Mucosa of rectum (tissue), 2 donors: Measurements from ENCODE around the gene RNF41.

Source experiments
- H3K27ac ChIP-seq, 2 donors: one replicate each; pipeline ENCODE4 v1.7.0; 2013; ENCODE audit warnings: inconsistent platforms in 2 of 2, low read depth in 2 of 2, low read length in 2 of 2
- H3K27me3 ChIP-seq, 2 donors: one replicate each; pipeline ENCODE4 v1.7.0; 2013; ENCODE audit warnings: low read length in 2 of 2; ENCODE audit not compliant: control insufficient read depth in 2 of 2, insufficient read depth in 2 of 2
- H3K36me3 ChIP-seq, 2 donors: one replicate each; pipeline ENCODE4 v1.7.0; 2013; ENCODE audit warnings: low read length in 2 of 2; ENCODE audit not compliant: control insufficient read depth in 2 of 2, insufficient read depth in 2 of 2
- H3K4me1 ChIP-seq, 2 donors: one replicate each; pipeline ENCODE4 v1.7.0; 2013; ENCODE audit warnings: low read length in 2 of 2, mild to moderate bottlenecking in 1 of 2; ENCODE audit not compliant: control insufficient read depth in 2 of 2, insufficient read depth in 2 of 2
- H3K4me3 ChIP-seq, 2 donors: one replicate each; pipeline ENCODE4 v1.7.0; 2013; ENCODE audit warnings: low read length in 2 of 2
- H3K9ac ChIP-seq, 2 donors: one replicate each; pipeline ENCODE4 v1.7.0; 2013; ENCODE audit warnings: low read length in 2 of 2, low read depth in 1 of 2, mild to moderate bottlenecking in 1 of 2
- H3K9me3 ChIP-seq, 2 donors: one replicate each; pipeline ENCODE4 v1.7.0; 2013; ENCODE audit warnings: low read length in 2 of 2; ENCODE audit not compliant: control insufficient read depth in 2 of 2
- donor health status: healthy.
- donor health status: Normal muscosa, but diverticular disease.

RNF41 gene

DNA sequence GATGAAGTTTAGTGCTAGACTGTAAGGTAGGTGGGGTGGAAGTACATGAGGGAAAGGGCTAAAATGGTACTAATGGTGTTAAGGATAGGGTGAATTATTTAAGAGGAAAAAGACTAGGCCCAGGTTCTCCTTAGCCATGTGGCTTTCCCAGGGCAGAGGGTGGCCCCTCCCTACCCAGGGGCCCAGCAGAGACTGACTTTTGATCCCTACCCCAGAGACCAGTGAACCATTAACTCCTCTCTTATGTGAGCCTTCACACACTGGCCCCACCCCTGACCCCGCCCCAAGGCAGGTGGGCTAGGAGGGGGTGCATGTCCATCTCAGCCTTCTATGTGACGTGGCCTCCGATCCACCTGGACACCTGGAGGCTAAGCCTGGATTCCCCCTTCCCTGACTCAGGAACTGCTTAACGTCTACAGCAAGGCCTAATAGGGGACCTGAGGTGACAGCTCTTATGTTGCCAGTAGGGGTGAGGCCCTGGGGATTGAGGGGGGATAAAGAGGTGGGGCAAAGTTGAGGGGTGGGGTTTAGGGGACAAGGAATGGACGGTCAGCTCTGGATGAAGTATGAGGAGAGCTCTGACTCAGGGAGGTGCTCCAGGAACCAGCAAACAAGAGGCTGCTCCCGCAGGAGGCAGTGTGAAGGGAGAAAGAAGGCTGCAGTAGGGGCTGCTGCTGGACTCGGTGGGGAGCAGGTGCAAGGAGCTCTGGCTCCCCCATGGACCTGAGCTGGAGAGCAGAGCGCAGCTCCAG, 8.9 kb upstream of the RNF41 start:
- peak overlapping the region; percentile 78 to 89 for H3K27ac ChIP-seq
- peak overlapping the region; percentile 66 to 79 for H3K4me3 ChIP-seq

GRCh38 chr12:56229916-56230431, 8.3 kb upstream of the RNF41 start, which contains the start of gene SLC39A5:
Gene SLC39A5 (plus strand): TSS chr12:56230051. CDS start chr12:56231275, 1,224 bp downstream.
- H3K9me3 ChIP-seq = no peaks in the 10 kb centered on the region
- peak within 1 kb of the TSS; percentile 66 to 79 for H3K4me3 ChIP-seq
- H3K4me1 ChIP-seq = peaks cover 12 to 27% of the 10 kb centered on the region in 2 donors
- peak within 1 kb of the TSS; percentile 78 to 89 for H3K27ac ChIP-seq
- H3K36me3 ChIP-seq = peaks cover 0 to 1% of the 10 kb centered on the region in 2 donors
- H3K27me3 ChIP-seq = no peaks in the 10 kb centered on the region
- peak within 1 kb of the TSS; percentile 72 to 81 for H3K9ac ChIP-seq

More for the DNA sequence above, 8.9 kb upstream of the RNF41 start:
- H3K4me1 ChIP-seq = peaks cover 7 to 22% of the 10 kb centered on the region in 2 donors
- H3K9me3 ChIP-seq = no peaks in the 10 kb centered on the region
- peaks cover 0 to 3% of the 10 kb centered on the region in 2 donors for H3K36me3 ChIP-seq
- H3K27me3 ChIP-seq = no peaks in the 10 kb centered on the region
- peak overlapping the region; percentile 72 to 81 for H3K9ac ChIP-seq

DNA sequence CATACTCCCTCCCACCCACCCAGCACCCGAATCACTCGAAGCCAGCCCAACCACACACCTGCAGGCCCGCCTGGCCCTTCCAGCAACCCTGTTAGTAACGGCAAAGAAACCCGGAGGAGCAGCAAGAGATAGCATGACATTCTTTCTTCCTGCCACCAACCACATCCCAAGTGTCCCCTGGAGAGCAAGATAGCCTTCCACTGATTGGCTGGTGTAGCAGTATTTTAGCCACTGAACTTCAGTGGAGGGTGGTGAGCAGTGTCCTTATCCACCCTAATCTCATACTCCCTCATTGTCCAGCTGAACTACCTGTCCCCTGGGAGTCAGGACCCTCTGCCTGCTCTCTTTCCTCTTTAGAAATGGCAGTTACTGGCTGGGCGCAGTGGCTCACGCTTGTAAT, 7.4 kb upstream of the RNF41 start:
- no peaks in the 10 kb centered on the region for H3K9me3 ChIP-seq
- H3K27ac ChIP-seq = no peak overlapping the region
- H3K4me3 ChIP-seq = no peak overlapping the region
- H3K9ac ChIP-seq = no peak overlapping the region
- H3K36me3 ChIP-seq = no peaks in the 10 kb centered on the region
- H3K27me3 ChIP-seq = no peaks in the 10 kb centered on the region
- peaks cover 17 to 32% of the 10 kb centered on the region in 2 donors for H3K4me1 ChIP-seq

DNA sequence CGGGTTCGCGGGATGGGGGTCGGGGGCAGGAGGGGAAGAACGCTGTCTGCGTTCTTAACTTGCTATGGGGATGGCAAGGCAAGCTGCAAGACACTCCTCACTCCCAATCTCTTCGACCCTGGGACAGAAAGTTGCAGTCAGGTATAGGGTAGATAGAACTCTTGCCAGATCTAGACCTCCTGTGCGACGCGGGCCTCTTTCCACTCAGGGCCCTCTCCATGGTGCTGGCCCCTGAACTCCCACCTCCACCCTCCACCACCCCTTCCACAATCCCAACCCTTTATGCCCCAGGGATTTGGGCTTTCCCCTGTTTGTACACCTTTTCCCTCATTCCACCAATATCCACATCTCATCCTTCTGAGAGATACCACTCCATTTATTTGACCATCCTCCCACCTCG, 3.2 kb upstream of the RNF41 start:
- H3K4me3 ChIP-seq = peak overlapping the region; percentile 84 to 85
- peaks cover 33 to 39% of the 10 kb centered on the region in 2 donors for H3K4me1 ChIP-seq
- H3K27me3 ChIP-seq = no peaks in the 10 kb centered on the region
- no peaks in the 10 kb centered on the region for H3K9me3 ChIP-seq
- H3K27ac ChIP-seq = no peak overlapping the region
- H3K36me3 ChIP-seq = no peaks in the 10 kb centered on the region
- peak overlapping the region; percentile 82 to 92 for H3K9ac ChIP-seq

DNA sequence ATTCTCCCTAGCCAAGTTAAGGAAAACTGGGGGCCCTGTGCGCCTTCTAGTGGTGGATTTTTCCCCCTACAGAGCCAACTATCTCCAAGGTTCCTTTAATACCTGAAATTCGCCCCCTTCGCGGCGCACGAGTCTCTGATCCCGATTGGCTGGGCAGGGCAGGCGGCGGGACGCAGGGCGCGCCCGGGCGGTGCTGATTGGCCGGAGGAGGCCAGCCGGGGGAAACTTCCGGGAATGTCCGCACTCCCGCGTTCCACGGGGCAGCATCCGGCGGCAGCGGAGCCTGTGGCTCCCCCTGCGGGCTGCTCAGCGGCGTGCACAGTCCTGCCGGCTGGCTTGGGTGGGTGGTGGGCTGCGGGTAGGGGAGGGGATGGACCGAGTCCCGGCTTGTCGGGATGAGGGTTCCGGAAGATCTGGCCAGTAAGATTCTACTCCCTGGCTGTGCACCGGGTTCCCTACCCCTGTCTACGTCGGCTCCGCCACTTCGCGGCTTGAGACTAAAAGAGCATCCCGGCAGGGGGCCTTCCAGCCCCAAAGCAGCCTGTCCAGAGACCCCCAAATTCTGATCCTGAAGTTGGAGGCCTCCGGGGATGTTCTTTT, 2.5 kb upstream of the RNF41 start, which contains the start of gene NABP2:
NABP2 (plus strand) TSS at position 241 of the 600 bp plus-strand sequence. CDS start 515 bp downstream, outside the sequence.
- Histone ChIP-seq H3K4me1 (peaks cover 30 to 36% of the 10 kb centered on the region in 2 donors), H3K27ac (peak within 1 kb of the TSS; percentile 99), H3K9me3 (no peaks in the 10 kb centered on the region), H3K9ac (peak within 1 kb of the TSS; percentile 82 to 92), H3K27me3 (no peaks in the 10 kb centered on the region), H3K36me3 (no peaks in the 10 kb centered on the region), H3K4me3 (peak within 1 kb of the TSS; percentile 84 to 85)

GRCh38 chr12:56223571-56224101, 1.9 kb upstream of the RNF41 start:
- peak overlapping the region; percentile 99 for H3K27ac ChIP-seq
- H3K9ac ChIP-seq = peak overlapping the region; percentile 37 to 38
- no peaks in the 10 kb centered on the region for H3K27me3 ChIP-seq
- H3K36me3 ChIP-seq = no peaks in the 10 kb centered on the region
- H3K4me3 ChIP-seq = peak overlapping the region; percentile 58 to 85
- H3K4me1 ChIP-seq = peaks cover 29 to 36% of the 10 kb centered on the region in 2 donors
- H3K9me3 ChIP-seq = no peaks in the 10 kb centered on the region

DNA sequence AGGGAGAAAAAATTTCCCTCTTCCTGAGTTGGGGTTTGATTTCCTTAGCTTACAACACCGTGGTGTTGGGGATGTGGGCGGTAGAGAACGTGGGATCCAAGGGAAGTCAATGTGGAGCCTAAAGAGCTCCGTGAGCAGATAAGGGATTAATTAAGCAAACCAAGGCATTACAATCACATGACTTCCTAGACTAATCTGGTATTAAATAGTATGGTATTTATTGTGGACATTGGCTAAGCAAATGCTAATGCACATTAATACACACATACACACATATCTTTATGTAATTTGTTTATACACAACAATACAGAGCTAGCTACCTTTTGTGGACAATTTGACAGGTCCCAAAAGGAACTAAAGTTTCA, 791 bp upstream of the RNF41 start:
- peak overlapping the region; percentile 80 to 91 for H3K4me3 ChIP-seq
- peaks cover 29 to 36% of the 10 kb centered on the region in 2 donors for H3K4me1 ChIP-seq

DNA sequence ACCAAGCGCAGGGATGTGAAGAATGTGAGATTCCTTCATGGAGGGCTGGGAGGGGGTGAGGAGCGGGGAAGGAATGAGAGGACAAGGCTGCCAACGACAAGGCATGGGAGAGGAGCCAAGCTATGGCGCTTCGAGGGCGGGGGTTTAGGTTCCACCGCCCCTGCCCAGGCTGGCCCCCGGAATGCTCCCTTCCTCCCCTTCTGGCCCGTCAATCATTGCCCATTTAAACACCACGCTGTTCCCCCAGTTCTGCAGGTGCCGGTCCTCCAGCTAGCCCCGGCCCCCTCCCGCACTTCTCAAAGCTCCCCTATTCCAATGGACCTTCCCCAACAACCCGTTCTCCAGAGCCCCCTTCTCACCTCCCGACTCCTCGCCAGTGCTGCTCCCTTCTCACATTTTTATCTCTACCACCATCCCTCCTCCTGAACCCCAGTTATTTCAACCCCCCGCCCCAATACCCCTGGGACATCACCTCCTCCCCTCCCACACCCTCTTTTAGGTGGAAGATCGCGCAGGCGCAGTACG, 428 bp downstream of the RNF41 start:
- Histone ChIP-seq H3K36me3 (peaks cover 3% of the 10 kb centered on the region in 2 donors), H3K4me1 (peaks cover 29 to 36% of the 10 kb centered on the region in 2 donors), H3K27me3 (no peaks in the 10 kb centered on the region), H3K9ac (peak overlapping the region; percentile 90 to 96), H3K4me3 (peak overlapping the region; percentile 80 to 91), H3K27ac (peak overlapping the region; percentile 99), H3K9me3 (no peaks in the 10 kb centered on the region)

More for the DNA sequence above, 791 bp upstream of the RNF41 start:
- no peaks in the 10 kb centered on the region for H3K27me3 ChIP-seq
- peak overlapping the region; percentile 99 for H3K27ac ChIP-seq
- H3K9me3 ChIP-seq = no peaks in the 10 kb centered on the region
- peak overlapping the region; percentile 90 to 96 for H3K9ac ChIP-seq
- no peaks in the 10 kb centered on the region for H3K36me3 ChIP-seq

- Histone ChIP-seq H3K27ac (peak overlapping the region; percentile 99), H3K9me3 (no peaks in the 10 kb centered on the region), H3K9ac (peak overlapping the region; percentile 90 to 96), H3K4me3 (peak overlapping the region; percentile 80 to 91), H3K36me3 (peaks cover 3 to 5% of the 10 kb centered on the region in 2 donors), H3K27me3 (no peaks in the 10 kb centered on the region), H3K4me1 (peaks cover 29 to 36% of the 10 kb centered on the region in 2 donors)
Measured at GRCh38 chr12:56220611-56221231, 1.0 kb downstream of the RNF41 start.
